HL-60 (cell line): Measurements from ENCODE around the gene UBE2Q2.
"Not testable (repeated sequence)": the region's sequence is repeated elsewhere in the genome, so short reads cannot be mapped to it uniquely, and the experiment has no call there.

ENCODE experiments used
- DNase-seq, 2 experiments: peaks; one replicate each; pipeline ENCODE4 v3.0.0-alpha.2; 2010 to 2020; ENCODE audit warnings: low read depth in 1 of 2, low spot score in 1 of 2
- H3K27ac ChIP-seq: fragments of 250-450 bp; sonication (Bioruptor Pico); replicated peaks from 2 replicates; pipeline ENCODE4 v1.5.1; 2020; ENCODE audit warnings: mild to moderate bottlenecking, moderate library complexity
- H3K27me3 ChIP-seq: fragments of 250-450 bp; sonication (Bioruptor Pico); 2 replicates; pipeline ENCODE4 v1.5.1; 2021; ENCODE audit warnings: mild to moderate bottlenecking, moderate library complexity; ENCODE audit not compliant: insufficient read depth, poor library complexity, severe bottlenecking
- H3K4me3 ChIP-seq: replicated peaks from 2 replicates; pipeline ENCODE4 v1.5.1; 2011; ENCODE audit warnings: mild to moderate bottlenecking, control low read depth, low read length; ENCODE audit not compliant: insufficient read depth
- CTCF ChIP-seq: IDR thresholded peaks from one replicate; pipeline ENCODE4 v1.5.1; 2011; ENCODE audit warnings: low read length, control low read depth, inconsistent platforms; ENCODE audit not compliant: insufficient read depth
- GABPA ChIP-seq: IDR thresholded peaks from 2 replicates; pipeline ENCODE4 v1.6.1; 2012; ENCODE audit warnings: low read depth
- POLR2AphosphoS5 ChIP-seq: IDR thresholded peaks from 2 replicates; pipeline ENCODE4 v1.6.1; 2012; ENCODE audit warnings: low read depth
- SPI1 ChIP-seq: IDR thresholded peaks from 2 replicates; pipeline ENCODE4 v1.6.1; 2012; ENCODE audit warnings: low read depth, mild to moderate bottlenecking, borderline replicate concordance
- TF ChIP-seq, protein P1 (sequence below): IDR thresholded peaks from 2 replicates; pipeline ENCODE4 v1.6.1; 2012; ENCODE audit warnings: low read depth; ENCODE audit not compliant: insufficient replicate concordance

Gene UBE2Q2

DNA sequence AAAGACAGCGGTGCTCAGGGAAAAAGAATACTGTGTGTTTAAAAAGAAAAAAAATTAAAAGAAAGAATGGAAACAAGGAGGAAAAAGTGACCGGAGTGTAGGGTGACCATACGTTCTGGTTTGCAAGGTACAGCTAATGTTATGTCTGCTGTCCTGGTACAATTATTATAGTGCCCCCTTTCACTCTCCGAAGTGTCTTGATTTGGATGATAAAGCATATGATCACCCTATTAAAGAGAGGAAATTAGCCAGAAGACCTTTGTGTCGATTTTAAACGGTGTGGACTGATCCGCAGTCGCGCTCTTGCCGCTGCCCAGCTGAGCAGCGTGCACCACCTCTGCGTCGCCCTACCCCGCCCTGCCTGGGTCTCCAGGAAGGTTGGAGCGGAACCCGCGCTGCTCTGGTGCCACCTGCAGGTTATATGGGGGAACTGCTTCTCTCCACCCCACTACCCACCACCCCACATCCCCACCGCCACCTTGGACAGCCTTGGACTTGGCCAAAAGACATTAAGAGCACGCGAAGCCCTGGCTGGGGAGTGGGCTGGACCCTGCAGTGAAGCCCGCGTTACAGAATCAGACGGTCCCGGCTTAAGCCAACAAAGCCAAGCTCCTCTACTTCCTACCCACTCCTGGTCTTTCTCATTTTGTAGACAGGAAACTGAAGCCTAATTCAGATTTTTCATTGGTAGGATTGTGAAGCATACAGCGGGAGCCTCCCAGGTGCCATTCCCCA is 41.2 kb upstream of the UBE2Q2 start:
- peak; percentile 54 to 80 for DNase-seq
- peak; percentile 80 for TF ChIP-seq CTCF
- TF ChIP-seq GABPA = no peak
- H3K27me3 ChIP-seq = peaks cover 5% of the 10 kb centered on the region
- peak overlapping the region; percentile 10; the same call in 1 of the 2 replicates for H3K4me3 ChIP-seq
- H3K27ac ChIP-seq = no peak overlapping the region

DNA sequence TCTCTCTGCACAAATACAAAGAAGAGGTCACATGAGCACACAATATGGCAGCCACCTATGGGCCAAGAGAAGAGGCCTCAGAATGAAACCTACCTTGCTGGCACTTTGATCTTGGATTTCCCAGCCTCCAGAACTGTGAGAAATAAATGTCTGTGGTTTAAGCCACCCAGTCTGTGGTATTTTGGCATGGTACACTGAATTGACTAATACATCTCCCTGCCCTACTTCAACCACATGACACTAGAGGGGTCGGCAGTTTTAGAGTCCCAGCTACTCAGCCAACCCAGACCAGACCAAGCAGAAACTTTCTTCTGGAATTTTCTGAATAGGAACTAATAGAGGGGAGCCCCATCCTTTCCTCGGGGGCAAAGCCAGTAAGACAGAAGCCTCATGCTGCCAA is 35.8 kb upstream of the UBE2Q2 start:
- not testable (repeated sequence) for H3K4me3 ChIP-seq, H3K27ac ChIP-seq, H3K27me3 ChIP-seq, DNase-seq

DNA sequence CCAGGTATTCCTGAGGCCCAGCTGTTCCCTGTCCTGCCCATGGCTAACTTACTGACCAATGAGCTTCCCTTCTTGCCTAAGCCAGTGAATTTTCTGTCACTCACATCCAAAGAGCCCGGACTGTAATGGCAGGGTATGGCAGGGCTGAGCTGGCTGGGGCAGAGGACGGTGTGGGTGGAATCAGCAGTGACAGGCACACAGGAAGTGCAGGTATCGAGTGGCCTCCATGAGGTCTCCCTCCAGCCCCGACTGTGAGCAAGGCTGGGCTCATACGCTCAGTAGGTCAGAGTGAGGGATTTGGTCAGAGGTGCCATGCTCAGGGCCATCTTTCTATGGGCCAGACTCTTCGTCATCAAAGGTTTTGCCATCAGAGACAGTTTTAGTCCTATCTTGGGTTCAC is 35.2 kb upstream of the UBE2Q2 start:
- not testable (repeated sequence) for H3K27ac ChIP-seq, H3K4me3 ChIP-seq, DNase-seq, H3K27me3 ChIP-seq

DNA sequence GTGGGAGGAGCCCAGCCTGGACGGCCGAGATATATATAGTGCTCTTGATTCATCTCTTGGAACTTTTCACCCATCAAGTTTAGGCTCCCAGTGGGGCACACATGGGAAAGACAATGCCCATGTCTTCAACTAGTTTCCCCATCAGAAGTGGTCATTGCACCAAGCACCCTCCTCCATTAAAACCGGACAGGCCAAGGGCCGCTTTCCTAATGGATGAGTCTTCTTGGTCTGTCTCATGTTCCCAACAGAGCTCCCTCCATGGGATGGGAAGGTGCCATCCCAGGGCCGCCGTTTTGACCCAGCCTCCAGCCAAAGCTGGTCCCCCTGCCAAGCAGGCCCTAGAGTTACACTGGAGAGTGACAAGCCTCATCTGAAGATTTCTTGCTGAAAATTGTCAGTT is 34.7 kb upstream of the UBE2Q2 start:
- no peak for TF ChIP-seq POLR2AphosphoS5
- no peak for TF ChIP-seq SPI1
- TF ChIP-seq, protein P1, sequence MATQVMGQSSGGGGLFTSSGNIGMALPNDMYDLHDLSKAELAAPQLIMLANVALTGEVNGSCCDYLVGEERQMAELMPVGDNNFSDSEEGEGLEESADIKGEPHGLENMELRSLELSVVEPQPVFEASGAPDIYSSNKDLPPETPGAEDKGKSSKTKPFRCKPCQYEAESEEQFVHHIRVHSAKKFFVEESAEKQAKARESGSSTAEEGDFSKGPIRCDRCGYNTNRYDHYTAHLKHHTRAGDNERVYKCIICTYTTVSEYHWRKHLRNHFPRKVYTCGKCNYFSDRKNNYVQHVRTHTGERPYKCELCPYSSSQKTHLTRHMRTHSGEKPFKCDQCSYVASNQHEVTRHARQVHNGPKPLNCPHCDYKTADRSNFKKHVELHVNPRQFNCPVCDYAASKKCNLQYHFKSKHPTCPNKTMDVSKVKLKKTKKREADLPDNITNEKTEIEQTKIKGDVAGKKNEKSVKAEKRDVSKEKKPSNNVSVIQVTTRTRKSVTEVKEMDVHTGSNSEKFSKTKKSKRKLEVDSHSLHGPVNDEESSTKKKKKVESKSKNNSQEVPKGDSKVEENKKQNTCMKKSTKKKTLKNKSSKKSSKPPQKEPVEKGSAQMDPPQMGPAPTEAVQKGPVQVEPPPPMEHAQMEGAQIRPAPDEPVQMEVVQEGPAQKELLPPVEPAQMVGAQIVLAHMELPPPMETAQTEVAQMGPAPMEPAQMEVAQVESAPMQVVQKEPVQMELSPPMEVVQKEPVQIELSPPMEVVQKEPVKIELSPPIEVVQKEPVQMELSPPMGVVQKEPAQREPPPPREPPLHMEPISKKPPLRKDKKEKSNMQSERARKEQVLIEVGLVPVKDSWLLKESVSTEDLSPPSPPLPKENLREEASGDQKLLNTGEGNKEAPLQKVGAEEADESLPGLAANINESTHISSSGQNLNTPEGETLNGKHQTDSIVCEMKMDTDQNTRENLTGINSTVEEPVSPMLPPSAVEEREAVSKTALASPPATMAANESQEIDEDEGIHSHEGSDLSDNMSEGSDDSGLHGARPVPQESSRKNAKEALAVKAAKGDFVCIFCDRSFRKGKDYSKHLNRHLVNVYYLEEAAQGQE = no peak
- TF ChIP-seq GABPA = no peak
- no peak for TF ChIP-seq CTCF
- DNase-seq = no peak

DNA sequence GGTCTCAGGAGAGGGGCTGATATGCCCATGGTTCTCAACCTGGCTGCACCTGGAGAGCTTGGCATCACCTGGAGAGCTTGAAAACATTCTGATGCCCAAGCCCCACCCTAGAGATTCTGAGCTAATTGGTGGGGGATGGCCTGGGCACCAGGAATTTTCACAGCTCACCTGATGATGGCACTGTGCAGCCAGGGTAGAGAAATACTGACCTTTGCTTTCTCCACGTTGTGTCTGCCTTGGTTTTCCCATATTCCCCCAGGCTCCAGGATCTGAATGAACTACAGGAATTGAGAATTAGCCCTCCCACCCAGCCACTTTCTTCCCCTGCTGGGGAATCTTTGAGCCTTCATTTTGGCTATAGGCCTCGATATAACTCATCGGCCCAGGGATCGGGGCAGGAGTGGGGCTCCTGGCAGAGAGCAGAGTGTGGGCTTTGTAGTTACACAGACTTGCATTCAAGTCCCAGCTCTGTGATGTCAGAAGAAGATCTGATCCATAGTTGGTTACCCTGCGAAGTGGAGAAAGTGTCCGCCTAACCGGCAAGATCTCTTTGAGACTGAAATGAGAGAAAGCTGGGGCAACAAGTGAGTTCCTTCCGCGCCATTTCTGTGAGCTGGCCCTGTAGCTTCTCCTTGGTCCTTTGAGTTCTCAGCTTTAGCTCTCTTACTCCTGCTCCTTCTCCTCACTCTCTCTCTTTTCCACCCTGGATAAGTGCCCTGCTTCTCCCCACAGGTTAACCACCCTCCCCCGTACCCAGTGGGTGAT is 33.1 kb upstream of the UBE2Q2 start:
- H3K27me3 ChIP-seq = no peaks in the 10 kb centered on the region
- TF ChIP-seq SPI1 = no peak
- peak; percentile 33 for TF ChIP-seq CTCF
- peak in 1 of 2 experiments; percentile 34 for DNase-seq

More for the DNA sequence above, 34.7 kb upstream of the UBE2Q2 start:
- no peaks in the 10 kb centered on the region for H3K27me3 ChIP-seq
- H3K27ac ChIP-seq = no peak overlapping the region
- no peak overlapping the region for H3K4me3 ChIP-seq

More for the DNA sequence above, 33.1 kb upstream of the UBE2Q2 start:
- no peak overlapping the region for H3K4me3 ChIP-seq
- H3K27ac ChIP-seq = no peak overlapping the region
